Hematopoietic multipotent progenitor cell treated with erythropoietin and hydrocortisone succinate and interleukin-3 and kit ligand, for 8 days (in vitro differentiated cells): Measurements from ENCODE around the gene NDOR1.

Experiments used
- DNase-seq: peaks from one replicate; pipeline ENCODE4 v3.0.0-alpha.2; 2015

Gene NDOR1

DNA sequence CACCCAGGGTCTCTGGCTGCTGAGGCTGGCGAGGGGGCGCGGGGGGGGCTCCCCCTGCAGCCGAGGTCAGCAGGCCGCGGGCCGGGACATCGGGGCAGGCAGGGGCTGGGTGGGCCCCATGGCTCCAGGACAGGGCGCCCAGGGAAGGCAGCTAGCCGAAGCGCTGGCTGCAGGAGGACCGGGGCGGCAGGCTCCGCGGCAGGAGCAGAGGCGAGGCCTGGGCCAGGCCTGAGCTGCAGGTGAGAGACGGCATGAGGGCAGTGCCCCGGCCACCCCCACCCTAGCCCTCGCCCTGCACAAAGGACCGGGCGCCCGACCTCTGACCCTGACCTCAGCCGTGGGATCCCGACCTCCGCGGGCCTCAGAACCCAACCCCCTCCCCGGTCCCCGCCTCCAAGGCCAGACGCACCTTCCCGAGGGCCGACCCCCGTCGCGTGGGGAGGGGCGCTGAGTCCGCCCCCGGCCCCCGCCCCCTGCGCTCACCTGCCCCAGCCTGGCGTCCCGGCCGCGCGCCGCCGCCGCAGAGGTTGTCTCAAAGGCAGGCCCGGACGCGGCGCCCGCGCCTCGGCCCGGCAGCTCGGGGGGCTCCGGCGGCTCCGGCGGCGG, 16.1 kb downstream of the NDOR1 start:
- no peak for DNase-seq

DNA sequence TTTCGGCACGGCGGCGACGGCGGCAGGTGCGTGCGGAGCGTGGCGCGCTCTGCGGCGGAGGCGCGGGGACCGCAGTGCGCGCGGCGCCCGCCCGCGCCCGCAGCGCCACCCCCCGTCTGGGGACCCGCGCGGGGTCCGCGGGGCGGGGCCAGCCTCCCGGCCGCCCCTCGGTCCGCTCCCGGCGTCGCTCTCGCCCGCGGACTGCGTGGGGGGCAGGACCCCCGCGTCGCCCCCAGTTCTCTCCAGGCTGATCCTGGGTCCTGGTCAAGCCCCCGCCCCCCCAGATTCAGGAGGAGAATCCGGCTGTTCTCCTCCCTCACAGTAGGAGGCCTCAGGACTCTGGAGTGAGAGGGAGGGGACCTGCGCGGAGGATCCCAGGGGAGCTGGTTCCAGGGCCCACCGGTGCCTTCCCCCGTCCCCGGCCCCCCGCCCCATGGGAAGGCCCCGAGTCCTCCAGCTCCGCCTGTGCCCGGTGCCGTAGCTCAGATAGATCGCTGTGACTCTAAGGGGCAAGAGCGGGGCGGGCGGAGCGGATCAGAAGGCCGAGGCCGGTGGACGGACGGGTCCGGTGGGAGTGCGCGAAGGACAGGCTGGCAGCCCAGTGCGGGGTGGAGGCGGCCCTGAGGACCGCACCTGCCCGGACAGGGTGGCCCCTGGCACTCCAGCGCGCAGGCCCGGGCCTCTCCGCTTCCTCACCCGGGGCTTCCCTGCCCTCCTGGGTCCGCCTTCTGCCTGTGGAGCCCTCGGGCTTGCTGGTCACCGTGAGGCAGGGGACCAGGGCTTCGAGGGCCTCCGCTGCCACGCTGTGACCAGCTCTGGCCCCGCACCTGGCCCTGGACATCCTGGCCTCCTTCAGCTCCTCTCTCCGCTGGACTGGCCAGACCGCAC, 16.9 kb downstream of the NDOR1 start, which contains the start of gene RNF208:
TSS of gene RNF208 (minus strand) at position 51 of the 888 bp plus-strand sequence. CDS start 1,028 bp downstream, outside the sequence.
- DNase-seq = no peak

DNA sequence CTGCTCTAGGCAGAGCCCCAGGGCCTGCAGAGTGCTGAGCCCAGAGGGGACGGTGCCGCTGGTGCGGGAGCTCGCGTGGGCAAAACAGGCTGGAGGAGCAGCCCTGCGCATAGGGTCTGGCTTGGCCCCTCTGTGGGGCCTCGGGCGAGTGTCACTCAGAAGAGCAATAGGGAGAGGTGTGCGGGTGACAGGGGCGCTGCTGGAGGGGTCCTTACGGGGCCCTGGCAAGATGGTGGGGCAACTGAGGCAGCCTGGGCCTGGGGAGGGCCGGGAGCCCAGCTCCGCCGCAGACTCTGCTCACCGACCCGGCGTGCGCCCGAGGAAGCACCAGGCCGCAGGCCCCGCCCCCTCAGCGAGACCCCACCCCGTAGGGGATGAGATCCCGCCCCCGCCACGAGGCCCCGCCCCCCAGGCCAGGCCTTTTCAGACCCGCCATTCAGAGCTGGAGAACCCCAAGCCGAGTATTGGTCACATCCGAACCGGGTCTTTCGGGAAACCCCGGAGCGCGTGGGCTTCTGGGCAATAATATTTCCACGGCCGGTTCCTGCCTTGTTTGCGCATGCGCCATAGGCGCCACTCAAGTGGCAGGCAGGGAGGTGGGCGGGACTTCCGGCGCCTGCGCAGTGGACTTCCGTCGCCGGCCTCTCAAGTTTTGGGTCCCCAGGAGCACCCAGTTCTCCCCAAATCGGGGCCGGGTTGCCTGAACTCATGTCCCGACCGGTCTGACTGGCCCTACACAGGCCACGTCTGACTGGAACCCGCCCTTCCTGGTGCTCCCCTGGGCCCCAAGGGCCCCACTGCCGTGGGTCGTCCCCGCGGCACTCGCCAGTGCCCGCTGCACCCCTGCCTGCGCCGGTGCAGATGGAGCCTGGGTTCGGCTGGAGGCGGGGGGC, 17.8 kb downstream of the NDOR1 start:
- DNase-seq = peak; percentile 99

DNA sequence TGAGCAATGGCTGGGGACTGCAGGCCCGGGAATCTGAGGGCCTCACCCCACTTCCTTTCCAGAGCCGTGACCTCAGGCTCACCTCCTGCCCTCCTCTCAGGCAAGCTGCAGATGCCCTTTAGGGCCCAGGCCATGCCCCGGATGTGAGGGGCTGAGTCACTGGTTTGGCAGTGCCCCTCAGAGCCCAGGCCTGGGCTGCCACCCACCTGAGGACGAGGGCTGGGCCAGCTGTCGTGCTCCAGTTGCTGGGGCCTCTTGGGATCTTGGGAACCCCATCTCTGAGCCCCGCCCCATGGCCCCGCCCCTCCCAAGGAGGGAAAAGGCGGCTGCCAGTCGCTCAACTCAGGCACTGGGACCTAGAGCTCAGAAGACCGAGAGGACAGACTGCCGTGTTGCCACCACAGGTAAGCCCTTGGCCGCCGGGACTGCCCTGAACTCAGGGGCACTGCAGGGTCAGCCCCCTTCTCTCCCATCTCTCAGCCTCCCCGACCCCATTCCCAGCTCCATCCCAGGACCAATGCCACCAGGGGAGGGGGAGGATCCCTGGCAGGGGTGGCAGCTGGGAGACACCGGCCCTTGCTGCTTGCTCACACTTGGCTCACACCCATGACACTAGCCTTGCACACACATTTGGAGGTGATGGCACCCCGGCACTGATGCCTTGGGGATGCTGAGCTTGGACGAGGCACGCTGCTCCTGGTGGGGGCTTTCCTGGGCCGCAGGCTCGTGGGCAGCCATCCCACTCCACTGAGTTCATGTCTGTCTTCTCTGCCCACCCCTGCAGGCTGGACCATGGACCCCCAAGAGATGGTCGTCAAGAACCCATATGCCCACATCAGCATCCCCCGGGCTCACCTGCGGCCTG, 19.6 kb downstream of the NDOR1 start, which contains the start of gene CYSRT1:
TSS of gene CYSRT1 (plus strand) at position 345 of the 865 bp plus-strand sequence. CDS start at position 793, 448 bp downstream.
- DNase-seq = no peak

DNA sequence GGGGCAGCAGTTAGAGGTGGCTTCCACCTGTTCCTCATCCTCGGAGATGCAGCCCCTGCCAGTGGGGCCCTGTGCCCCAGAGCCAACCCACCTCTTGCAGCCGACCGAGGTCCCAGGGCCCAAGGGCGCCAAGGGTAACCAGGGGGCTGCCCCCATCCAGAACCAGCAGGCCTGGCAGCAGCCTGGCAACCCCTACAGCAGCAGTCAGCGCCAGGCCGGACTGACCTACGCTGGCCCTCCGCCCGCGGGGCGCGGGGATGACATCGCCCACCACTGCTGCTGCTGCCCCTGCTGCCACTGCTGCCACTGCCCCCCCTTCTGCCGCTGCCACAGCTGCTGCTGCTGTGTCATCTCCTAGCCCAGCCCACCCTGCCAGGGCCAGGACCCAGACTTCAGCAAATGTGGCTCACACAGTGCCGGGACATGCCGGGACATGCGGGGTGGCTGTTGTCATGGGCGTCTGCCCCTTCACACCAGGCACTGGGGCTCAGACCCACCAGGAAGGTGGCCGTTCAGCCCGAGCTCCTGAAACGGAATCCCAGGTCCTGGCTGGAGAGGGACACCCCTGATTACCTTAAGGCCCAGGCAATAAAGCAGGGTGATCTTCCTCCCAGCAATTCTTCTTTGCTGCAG, 20.3 kb downstream of the NDOR1 start:
- no peak for DNase-seq

DNA sequence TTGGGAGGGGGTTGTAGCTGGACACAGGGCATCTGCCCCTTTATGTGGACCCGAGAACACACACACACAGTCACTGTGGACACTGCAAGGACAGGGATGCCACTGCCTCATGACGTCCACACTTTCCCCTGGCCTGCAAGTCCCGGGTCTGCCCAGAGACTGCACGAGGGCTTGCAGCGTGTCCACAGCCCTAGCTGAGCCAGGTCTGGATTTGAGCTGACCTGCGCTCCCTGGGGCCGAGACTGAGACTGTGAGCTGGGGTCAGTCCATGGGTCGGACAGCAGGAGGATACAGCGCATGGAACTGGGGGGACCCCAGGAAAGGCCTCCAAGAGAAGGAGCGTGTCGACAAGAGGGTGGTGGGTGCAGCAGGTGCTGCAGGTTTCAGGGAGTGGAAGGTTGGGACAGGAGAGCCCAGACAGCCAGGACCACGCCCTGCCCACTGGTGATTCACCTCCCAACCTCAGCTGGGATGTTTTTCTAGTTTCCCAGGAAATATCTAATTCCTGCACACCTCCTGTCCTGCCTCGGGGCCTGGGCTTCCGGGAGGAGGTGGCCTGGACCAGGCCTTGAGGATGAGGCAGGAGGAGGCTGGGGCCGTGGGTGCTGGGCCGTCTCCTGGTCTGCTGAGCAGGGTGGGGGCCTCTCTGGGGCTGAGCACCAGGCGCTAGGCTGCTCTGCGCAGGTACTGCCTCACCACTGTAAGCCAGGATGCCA, 21.0 kb downstream of the NDOR1 start:
- DNase-seq = no peak

DNA sequence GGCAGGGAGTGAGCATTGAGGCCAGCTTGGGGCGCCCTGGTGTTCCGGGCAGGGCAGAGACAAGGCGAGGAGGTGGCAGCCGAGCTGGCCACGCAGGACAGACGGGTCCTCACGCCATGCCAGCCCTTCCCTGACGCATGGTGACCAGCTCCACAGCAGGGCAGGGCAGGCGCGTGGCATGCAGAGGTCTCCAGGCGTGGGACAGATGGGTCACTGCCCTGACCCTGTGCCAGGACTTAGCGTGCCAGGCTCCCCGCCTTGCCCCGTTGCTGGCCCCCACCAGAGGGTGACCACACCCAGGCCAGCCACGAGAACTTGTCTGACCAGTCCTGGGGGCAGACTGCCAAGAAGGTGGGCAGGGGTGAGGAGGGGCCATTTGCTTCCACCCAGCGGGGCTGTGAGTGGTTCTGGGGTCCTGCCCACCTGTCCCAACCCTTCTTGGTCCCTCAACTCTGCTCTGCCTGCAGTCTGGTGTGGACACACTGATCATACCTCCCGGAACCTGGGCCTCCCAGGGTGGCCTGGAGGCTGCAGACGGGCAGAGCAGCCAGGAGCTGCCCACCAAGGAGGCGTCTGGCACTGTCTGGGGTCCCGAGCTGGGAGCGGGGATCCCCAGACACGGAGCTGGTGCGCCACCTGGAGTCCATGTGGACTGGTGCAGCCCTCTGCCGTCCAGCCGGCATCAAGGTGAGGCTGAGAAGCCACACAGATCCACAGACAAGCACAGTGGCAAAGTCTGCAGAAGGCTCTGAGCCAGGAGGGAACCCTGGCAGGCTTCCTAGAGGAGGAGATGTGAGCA, 21.8 kb downstream of the NDOR1 start, which contains the start of gene RNF224:
TSS of gene RNF224 (plus strand) at position 449 of the 799 bp plus-strand sequence. CDS start 834 bp downstream, outside the sequence.
- DNase-seq = peak; percentile 83

DNA sequence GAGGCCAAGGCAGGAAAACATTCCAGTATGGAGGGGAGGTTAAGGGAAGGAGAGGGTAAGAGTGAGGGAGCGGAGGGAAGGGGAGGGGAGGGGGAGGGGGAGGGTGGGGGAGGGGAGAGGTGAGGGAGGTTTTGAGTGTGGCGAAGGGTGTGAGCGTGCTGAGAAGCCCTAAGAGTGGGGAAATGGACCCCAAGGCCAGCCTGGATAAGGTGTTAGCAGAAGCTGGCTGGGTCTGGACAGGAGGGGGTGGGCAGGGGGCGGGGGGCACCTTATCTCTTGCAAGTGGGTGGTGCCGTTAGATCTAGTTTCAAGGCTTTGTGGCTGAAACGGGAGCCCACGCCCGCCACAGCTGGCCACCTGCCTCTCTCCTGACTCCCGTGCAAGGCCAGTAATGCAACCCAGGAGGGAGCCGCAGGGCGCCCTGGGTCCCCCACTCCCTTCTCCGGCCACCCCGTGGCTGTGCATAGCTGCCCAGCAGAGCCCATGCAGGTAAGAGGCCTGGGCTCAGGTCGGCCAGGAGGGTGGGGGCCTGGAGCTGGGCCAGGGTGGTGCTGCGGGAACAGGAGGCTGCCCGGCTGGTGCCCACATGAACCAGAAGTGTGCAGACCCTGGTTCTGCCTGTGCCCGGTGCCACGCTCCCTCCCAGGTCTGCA, 22.5 kb downstream of the NDOR1 start:
- no peak for DNase-seq

DNA sequence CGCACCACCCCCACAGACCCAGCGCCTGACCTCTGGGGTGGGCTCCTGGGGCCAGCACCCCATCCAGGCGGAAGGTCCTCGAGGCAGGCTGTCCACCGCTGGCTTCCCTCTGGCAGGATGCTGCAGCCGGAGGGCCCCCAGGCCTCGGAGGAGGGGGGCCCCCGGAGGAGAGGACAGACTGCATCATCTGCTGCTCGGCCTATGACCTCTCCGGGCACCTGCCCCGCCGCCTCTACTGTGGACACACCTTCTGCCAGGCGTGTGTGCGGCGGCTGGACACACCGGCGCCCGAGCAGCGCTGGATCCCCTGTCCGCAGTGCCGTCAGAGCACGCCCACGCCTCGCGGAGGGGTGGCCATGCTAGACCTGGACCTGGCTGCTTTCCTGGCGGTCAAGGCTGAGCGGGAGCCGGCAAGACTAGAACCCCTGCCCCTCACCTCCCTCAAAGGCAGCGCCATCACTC, 23.0 kb downstream of the NDOR1 start:
- no peak for DNase-seq

DNA sequence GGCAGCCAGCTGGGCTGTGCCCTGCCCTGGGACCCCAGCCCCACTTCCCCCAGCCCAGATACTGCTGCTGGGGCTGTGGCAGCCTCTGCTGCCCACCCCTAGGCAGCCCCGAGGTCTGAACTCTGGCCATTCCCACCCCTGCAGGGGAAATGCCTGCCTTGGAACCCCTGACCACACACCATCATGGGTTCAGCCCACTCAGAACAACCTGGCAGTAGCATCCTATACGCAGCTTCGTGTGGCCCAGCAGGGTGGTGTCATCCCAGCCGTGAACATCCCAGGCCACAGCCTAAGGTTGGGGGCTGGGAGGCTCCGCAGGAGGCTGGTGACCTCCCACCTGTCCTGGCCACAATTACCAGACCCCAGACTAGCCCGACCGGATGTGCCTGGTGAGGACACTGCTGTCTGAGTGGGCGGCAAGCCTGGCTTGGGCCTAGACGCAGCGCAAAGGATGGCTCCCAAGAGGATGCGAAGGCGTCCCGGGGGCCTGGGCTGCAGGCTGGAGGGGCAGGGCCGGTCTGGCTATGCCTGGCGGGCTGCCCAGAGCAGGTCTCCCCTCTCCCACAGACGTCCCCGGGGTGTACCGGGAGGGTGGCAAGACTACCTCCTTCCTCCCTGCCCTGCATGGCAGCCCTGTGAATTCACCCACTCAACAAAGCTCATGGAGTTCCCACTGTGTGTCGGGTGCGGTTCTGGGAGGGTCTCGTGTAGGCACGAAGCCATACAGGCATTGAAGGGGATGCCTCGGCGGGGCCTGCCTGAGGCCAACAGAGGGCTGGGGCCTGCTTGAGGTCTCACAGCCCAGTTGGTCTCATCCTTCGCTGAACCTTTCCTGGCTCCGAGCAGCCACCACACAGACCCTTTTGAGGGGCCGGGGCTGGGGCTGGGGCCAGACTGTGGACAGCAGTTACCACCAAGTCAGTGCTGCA, 23.7 kb downstream of the NDOR1 start:
- DNase-seq = no peak

DNA sequence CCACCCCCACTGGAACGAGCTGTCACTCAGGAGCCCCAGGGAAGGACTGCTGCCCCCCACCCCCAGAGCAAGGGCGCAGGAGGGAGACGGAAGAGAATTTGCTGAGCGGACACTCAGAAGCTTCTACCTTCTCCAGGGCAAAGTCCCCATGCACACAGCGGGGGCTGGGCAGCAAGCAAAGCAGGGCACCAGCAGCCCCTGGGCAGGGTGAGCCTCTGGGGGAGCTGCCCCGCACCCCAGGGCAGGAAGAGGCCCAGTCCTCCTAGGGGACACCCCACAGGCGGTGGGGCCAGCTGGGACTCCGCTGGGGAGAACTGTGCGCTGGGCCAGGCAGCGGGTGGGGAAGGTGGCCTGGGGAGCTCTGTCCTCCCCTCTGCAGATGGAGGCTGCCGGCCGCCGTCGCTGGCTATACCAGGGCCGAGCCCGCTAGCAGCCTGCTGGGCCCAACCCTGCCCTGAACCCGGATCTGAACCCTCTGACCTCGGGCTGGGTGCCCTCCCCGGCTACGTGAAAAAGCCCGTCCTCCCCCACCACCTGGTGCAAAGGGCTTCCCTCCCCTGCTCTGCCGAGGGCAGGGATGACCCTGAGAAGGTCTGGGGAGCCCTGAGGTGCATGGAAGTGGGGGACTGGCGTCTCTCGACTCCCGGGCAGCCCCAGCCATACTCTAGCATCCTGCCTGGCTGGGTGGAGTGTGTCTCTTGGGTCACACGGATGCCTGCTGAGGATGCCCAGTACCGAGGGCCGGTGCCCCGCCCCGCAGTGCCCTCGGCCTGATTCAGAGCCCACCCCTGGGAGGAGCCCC, 24.6 kb downstream of the NDOR1 start:
- DNase-seq = no peak

DNA sequence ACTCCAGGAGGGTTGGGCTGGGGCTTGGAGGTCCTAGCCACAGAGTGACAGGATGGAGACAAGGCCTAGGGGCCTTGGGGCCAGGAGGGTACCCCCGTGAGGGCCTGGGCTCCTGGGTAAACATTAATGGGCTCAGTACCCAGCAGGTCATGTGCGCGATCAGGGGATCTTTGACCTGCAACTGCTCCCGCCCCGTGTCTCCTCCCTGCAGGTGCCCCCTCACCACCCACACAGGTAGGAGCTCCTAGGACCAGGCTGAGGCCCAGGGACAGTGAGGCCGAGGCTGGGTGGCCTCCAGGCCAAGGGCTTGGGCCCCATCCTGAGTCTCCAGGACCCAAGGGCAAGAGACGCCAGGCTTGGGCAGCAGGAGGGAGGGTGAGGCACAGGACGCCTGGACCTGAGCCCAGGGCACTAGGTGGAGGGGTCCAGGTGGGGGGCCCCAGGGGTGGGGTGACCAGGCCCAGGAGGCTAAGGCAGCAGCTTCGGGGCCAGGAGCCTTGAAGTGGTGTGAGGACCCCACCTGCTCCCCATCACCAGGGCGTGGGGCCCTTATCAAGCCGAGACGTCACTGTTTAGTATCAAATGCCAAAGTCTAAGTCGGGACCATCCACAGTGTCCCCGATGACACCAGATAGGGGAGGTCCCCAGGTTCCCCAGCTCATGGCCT, 25.3 kb downstream of the NDOR1 start, which contains the start of gene SLC34A3:
TSS of gene SLC34A3 (plus strand) at position 197 of the 667 bp plus-strand sequence. CDS start 802 bp downstream, outside the sequence.
- no peak for DNase-seq

DNA sequence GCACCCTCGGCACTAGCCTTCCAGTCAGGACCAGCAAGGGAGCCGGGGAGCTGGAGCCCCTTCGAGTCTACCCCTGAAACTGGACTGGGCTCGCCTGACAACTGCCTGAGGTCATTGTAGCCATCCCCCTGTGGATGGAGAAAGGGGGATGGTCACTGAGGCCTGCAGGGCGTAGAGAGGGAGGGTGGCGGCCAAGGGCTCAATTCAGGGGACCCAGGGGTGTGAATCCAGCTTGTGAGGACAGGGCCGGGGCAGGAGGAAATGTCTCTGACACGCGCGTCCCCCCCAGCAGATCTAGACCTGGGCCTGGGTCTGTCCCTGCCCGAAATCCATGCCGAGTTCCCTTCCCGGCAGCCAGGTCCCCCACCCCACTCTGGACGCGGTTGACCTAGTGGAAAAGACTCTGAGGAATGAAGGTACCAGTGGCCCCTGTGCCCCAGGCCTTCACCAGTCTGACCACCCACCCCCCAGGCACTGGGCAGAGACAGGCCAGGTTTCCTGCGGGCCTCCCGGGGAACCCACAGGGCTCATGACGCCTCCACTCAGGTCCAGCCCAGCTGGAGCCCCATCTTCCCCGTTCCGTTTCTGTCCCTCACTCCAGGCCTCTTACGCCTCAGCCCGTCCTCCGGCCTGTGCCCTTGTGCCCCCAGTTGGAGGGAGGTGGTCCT, 26.0 kb downstream of the NDOR1 start:
- no peak for DNase-seq

DNA sequence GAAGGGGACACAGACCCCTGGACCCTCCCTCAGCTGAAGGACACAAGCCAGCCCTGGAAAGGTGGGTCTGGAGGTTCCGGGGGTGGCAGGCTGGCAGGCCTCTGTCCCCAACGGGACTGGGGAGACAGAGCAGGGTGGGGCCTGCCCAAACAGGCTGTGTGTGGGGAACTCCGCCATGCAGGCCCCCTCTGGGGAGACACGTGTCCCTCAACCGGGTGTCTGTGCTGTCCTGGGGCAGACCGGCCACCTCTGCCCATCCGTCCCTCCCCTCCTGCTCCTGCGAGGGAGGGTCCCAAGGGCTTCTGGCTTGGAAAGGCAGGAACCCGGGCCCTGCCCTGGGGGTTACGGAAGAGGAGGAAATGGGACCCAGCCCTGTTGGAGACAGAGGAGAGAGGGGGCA, 26.6 kb downstream of the NDOR1 start:
- DNase-seq = no peak

DNA sequence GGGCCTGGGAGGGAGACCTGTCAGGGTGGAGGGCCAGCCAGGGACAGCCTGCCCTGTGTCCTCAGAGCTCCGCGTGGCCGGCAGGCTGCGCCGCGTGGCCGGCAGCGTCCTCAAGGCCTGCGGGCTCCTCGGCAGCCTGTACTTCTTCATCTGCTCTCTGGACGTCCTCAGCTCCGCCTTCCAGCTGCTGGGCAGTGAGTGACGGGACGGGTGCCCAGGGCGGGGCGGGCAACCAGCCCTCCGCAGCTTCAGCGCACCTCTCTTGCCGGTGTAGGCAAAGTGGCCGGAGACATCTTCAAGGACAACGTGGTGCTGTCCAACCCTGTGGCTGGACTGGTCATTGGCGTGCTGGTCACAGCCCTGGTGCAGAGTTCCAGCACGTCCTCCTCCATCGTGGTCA, 27.0 kb downstream of the NDOR1 start:
- no peak for DNase-seq
